ENCODE measurements around the gene AMZ1.
"Not testable (repeated sequence)": the region's sequence is repeated elsewhere in the genome, so short reads cannot be mapped to it uniquely, and the experiment has no call there.

AMZ1 gene

GRCh38 chr7:2714636-2715035 is 26.6 kb downstream of the AMZ1 start:
- no peak for DNase-seq

- peak; percentile 61 to 63 for DNase-seq
These were observed 27.6 kb downstream of the AMZ1 start for GRCh38 chr7:2715341-2716231.

GRCh38 chr7:2716488-2716887 is 28.5 kb downstream of the AMZ1 start:
- no peak for DNase-seq

- no peak for DNase-seq
These were observed 28.9 kb downstream of the AMZ1 start for GRCh38 chr7:2716906-2717292.

GRCh38 chr7:2717293-2718261 is 29.6 kb downstream of the AMZ1 start:
- DNase-seq = no peak

GRCh38 chr7:2718296-2718965 is 30.4 kb downstream of the AMZ1 start:
- no peak for DNase-seq

- peak; percentile 83 to 87 for DNase-seq
These were observed 31.0 kb downstream of the AMZ1 start for GRCh38 chr7:2719007-2719406.

- peak; percentile 59 to 73 for DNase-seq
These were observed 32.0 kb downstream of the AMZ1 start for GRCh38 chr7:2720024-2720423.

- no peak for DNase-seq
These were observed 33.8 kb downstream of the AMZ1 start for GRCh38 chr7:2721842-2722241.

GRCh38 chr7:2722591-2722990 is 34.6 kb downstream of the AMZ1 start:
- DNase-seq = no peak

GRCh38 chr7:2723138-2723850 is 35.3 kb downstream of the AMZ1 start:
- DNase-seq = no peak

- DNase-seq = not testable (repeated sequence)
These were observed 36.0 kb downstream of the AMZ1 start for GRCh38 chr7:2724036-2724435.

- peak in 1 of 2 experiments; percentile 16 for DNase-seq
These were observed 36.6 kb downstream of the AMZ1 start for GRCh38 chr7:2724453-2725177.

- peak in 1 of 2 experiments; percentile 12 for DNase-seq
These were observed 37.4 kb downstream of the AMZ1 start for GRCh38 chr7:2725178-2726105.

GRCh38 chr7:2726316-2727018 is 38.5 kb downstream of the AMZ1 start:
- DNase-seq = peak in 1 of 2 experiments; percentile 12

- DNase-seq = not testable (repeated sequence)
These were observed 39.2 kb downstream of the AMZ1 start for GRCh38 chr7:2727206-2727605.

- DNase-seq = peak in 1 of 2 experiments; percentile 5
These were observed 40.5 kb downstream of the AMZ1 start for GRCh38 chr7:2728316-2729030.

GRCh38 chr7:2729031-2729892 is 41.3 kb downstream of the AMZ1 start:
- DNase-seq = peak; percentile 7 to 9

Data from activated T-cell treated with anti-CD3 and anti-CD28 coated beads, Interleukin-2, amount 50 U/mL, for 48 hours (primary cell).